ENCODE measurements around the gene LRRD1.
"Not testable (repeated sequence)": the region's sequence is repeated elsewhere in the genome, so short reads cannot be mapped to it uniquely, and the experiment has no call there.

Gene LRRD1

GRCh38 chr7:92178928-92179924 is at the start of gene LRRD1:
Gene LRRD1, minus strand, starts transcription at chr7:92179142. Its CDS starts 13,940 bp downstream, at chr7:92165202.
- DNase-seq = peak; percentile 88

- no peak for DNase-seq
These were observed 49.8 kb upstream of the LRRD1 start for GRCh38 chr7:92228742-92229141.

DNA sequence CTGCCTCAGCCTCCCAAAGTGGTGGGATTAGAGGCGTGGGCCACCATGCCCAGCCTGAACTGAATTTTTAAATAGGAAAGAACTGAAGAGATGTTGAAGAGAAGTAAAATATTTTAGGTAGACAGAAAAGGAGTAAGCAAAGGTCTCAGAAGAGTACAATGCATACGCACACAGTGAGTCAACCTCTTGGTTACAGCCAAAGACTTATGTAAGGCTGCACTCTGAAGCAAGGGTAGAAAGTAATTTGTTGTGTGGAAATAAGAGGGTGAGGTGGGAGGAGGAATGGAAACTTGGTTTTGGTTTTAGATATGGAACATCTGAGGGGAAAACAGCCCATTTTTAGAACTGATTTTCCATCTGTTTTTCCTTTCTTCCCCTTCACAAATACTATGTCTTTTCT is 49.2 kb upstream of the LRRD1 start:
- no peak for DNase-seq

GRCh38 chr7:92226981-92227380 is 48.0 kb upstream of the LRRD1 start:
- DNase-seq = no peak

DNA sequence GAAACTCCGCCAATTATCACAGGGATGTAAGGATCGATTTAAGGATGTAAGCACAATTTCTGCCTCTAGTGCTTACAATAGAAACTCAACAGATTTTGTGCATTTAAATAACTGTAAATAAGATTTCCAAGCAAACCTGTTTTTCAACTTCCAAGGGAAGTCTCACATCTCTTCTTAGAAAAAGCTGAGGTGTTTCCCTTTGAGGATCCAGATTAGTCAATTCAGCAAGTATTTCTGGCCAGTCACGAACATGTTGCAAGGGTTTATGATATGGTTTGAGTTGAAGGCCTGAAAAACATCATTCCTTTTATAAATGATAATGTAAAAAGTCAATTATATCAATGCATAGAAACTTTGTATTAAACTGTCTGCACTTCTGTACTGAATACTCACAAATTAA is 42.8 kb upstream of the LRRD1 start:
- no peak for DNase-seq

DNA sequence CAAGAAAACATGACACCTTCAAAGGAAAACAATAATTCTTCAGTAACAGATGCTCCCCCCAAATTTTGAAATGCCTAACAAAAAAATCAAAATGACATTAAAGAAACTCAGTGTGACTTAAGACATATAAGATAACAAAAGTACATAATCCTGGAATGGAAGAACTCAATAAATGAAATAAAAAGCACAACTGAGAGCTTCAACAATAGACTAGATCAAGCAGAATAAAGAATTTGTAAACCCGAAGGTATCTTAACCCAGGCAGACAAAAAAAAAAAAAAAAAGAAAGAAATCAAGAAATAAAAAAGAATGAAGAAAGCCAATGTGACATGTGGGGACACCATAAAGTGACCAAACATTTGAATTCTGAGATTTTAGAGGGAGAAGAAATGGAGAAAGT is 27.7 kb upstream of the LRRD1 start:
- no peak for DNase-seq

DNA sequence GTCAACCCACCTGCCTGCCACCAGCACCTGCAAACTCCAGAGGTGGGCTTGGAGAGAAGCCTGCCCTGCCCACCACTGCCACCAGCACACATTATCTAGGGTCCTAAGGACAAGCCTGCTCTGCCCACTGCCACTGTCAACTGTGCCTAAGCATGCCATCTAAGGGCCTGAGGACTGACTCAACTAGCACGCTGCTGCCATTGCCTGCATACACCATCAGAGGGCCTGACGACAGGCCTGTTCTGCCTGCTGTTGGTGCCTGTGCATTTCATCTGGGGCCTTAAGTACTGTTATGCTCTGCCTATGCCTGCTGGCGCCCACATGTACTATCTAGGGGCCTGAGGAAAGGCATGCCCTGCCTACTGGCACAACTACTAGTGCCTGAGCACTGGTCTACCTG is 27.0 kb upstream of the LRRD1 start:
- DNase-seq = no peak

DNA sequence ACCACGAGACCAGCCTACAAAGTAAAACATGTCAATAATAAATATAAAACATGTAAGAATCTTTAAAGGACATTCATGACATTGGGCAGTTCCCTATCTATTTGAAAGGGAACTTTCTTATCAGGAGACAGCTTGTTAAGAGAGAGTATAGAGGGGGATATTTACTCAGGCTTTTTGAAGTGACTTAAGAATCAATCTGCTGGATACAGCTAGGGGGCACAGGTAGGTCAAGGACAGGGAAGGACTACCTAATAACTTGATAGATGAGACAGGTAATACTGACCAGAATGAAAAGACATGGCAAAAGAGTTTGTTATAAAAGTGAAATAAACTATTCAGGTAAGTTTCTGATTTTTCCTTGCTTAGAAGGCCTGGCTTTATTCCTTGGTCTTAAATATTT is 21.8 kb upstream of the LRRD1 start:
- no peak for DNase-seq

- DNase-seq = no peak
These were observed 13.4 kb upstream of the LRRD1 start for GRCh38 chr7:92192326-92192725.

DNA sequence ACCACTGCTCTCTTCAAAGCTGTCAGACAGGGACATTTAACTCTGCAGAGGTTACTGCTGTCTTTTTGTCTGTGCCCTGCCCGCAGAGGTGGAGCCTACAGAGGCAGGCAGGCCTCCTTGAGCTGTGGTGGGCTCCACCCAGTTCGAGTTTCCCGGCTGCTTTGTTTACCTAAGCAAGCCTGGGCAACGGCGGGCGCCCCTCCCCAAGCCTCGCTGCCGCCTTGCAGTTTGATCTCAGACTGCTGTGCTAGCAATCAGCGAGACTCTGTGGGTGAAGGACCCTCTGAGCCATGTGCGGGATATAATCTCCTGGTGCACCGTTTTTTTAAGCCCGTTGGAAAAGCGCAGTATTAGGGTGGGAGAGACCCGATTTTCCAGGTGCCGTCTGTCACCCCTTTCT is 10.3 kb upstream of the LRRD1 start:
- not testable (repeated sequence) for DNase-seq

DNA sequence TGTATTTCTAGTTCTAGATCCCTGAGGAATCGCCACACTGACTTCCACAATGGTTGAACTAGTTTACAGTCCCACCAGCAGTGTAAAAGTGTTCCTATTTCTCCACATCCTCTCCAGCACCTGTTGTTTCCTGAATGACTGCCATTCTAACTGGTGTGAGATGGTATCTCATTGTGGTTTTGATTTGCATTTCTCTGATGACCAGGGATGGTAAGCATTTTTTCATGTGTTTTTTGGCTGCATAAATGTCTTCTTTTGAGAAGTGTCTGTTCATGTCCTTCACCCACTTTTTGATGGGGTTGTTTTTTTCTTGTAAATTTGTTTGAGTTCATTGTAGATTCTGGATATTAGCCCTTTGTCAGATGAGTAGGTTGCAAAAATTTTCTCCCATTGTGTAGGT is 5.4 kb upstream of the LRRD1 start:
- DNase-seq = not testable (repeated sequence)

- DNase-seq = no peak
These were observed 1.6 kb downstream of the LRRD1 start for GRCh38 chr7:92177362-92177761.

DNA sequence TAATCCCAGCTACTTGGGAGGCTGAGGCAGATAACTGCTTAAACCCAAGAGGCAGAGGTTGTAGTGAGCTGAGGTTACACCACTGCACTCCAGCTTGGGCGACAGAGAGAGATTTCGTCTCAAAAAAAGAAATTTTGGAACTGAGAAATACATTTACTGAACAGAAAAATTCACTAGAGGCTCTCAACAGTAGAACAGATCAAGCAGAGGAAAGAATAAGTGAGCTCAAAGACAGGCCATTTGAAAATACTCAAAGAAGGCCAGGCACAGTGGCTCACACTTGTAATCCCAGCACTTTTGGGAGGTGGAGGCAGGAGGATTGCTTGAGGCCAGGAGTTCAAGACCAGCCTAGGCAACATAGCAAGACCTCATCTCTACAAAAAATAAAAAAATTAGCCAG is 9.4 kb downstream of the LRRD1 start:
- DNase-seq = not testable (repeated sequence)

DNA sequence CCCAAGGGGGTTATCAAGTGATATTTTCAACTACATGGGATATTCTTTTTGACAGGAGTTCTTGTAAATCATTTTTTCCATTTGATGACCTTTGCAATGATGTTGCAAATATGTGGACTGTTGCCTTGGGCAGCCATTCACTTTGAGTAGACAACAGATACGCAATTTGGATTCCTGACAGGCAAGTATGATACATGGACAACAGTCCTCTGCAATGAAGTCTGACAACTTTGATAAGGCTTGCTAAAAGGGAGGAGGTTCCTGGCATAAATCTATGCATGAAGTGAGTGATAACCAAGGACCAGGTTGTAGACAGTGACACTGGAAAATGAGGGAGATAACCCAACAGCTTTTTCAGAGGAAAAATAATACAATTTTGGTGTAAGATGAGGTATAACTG is 17.7 kb downstream of the LRRD1 start:
- no peak for DNase-seq

- DNase-seq = no peak
These were observed 20.0 kb downstream of the LRRD1 start for GRCh38 chr7:92158660-92159575.

DNA sequence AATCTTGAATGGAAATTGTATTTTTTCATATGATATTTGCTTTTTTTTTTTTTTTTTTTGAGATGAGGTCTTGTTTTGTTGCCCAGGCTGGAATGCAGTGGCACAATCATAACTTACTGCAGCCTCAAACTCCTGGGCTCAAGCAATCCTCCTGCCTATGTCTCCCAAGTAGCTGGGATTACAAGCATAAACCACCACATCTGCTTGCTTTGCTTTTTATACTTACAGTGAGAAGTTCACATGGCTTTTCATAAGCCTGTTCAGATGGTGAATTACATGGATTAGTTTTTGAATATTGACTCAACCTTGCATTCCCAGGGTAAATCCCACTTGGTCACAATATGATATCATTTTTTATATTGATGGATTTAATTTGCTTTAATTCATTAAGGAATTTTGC is 22.0 kb downstream of the LRRD1 start:
- DNase-seq = no peak

DNA sequence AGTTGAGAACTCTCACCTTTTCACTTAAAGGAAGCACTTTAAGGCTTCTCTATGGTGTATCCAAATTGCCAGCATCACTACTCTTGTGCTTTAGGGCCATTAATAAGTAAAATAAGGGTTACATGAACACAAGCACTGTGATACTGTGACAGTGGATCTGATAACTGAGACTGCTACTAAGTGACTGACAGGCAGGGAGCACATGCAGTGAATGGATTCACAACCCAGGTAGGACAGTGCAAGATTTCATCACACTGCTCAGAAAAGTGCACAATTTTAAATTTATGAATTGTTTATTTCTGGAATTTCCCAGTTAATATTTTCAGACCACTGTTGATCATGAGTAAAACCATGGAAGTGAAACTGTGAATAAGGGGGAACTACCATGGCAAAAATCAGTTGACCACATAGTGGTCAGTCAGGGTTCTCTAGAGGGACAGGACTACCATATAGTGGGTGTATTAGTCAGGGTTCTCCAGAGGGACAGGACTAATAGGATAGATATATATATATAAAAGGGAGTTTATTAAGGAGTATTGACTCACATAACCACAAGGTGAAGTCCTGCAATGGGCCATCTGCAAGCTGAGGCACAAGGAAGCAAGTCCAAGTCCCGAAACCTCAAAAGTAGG is 23.7 kb downstream of the LRRD1 start:
- no peak for DNase-seq

DNA sequence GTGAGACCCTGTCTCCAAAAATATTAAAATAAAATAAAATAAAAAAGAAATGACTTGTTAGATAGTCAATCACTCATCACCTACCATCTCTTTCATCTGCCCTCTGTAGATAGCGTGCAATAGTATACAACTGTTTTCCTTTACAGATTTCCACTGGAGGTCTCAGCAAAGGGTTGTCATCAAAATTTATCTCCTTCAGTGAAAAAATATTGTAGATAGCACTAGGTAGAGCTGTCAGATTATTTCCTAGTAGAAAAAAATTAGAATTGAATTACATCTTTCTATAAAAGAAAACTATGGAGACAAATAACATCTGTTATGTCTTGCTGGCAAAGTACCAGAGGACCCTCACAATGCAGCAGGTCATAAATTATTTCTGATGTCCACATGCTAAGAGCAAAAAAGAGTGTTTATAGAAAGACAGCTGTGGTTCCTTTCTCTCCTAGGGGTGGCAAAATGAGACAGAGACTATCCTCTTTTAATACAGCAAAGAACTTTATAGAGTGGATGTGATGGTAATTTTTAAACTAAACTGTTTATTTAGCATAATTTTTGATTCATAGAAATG is 28.4 kb downstream of the LRRD1 start:
- DNase-seq = no peak

DNA sequence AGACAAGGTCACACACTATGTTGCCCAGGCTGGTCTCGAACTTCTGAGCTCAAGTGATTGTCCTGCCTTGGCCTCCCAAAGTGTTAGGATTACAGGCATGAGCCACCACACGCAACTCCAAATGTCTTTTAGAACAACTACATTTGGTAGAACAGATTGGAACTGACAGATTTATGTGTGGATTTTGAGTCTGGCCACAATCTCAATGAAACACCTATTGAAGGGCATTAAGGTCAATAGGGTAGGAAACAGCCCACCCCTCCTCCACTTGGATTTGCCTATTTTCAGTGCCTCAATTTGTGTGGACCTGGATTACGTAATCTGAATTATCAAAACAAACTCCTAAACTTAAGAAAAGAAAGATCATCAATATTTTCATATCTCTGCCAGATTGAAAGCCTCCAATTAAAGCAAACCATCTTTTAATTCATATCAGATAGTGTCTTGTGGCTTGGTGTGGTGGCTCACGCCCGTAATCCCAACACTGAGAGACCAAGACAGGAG is 29.2 kb downstream of the LRRD1 start:
- no peak for DNase-seq

DNA sequence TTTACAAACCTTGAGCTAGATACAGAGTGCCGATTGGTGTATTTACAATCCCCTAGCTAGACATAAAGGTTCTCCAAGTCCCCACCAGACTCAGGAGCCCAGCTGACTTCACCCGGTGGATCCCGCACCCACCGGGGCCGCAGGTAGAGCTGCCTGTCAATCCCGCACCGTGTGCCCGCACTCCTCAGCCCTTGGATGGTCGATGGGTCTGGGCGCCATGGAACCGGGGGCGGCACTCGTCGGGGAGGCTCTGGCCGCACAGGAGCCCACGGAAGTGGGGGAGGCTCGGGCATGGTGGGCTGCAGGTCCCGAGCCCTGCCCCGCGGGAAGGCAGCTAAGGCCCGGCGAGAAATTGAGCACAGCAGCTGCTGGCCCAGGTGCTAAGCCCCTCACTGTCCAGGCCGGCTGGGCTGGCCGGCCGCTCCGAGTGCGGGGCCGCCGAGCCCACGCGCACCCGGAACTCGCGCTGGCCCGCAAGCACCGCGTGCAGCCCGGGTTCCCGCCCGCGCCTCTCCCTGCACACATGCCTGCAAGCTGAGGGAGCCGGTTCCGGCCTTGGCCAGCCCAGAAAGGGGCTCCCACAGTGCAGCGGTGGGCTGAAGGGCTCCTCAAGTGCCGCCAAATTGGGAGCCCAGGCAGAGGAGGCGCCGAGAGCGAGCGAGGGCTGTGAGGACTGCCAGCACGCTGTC is 35.6 kb downstream of the LRRD1 start:
- DNase-seq = not testable (repeated sequence)

DNA sequence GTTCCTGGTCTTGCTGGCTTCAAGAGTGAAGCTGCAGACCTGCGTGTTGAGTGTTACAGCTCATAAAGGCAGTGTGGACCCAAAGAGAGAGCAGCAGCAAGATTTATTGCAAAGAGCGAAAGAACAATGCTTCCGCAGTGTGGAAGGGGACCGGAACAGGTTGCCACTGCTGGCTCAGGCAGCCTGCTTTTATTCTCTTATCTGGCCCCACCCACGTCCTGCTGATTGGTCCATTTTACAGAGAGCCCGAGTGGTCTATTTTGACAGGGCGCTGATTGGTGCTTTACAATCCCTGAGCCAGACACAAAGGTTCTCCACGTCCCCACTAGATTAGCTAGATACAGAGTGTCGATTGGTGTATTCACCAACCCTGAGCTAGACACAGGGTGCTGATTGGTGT is 36.2 kb downstream of the LRRD1 start:
- not testable (repeated sequence) for DNase-seq

- no peak for DNase-seq
These were observed 37.8 kb downstream of the LRRD1 start for GRCh38 chr7:92141161-92141560.

All from stimulated activated CD4-positive, alpha-beta T cell treated with anti-CD3 and anti-CD28 coated beads, Interleukin-4, amount 100 ng/mL, for 24 hours (primary cell).